WERI-Rb-1 (cell line): ENCODE measurements around the gene SAFB2.
"Not testable (repeated sequence)": the region's sequence is repeated elsewhere in the genome, so short reads cannot be mapped to it uniquely, and the experiment has no call there.

Source experiments
- DNase-seq: peaks from one replicate; pipeline ENCODE4 v3.0.0-alpha.2; 2020
- H3K27ac ChIP-seq: fragments of 250-450 bp; sonication (Bioruptor Pico); 2 replicates; pipeline ENCODE4 v1.5.1; 2020; ENCODE audit warnings: mild to moderate bottlenecking, moderate library complexity
- H3K27me3 ChIP-seq: fragments of 250-450 bp; sonication (Bioruptor Pico); 2 replicates; pipeline ENCODE4 v1.5.1; 2021; ENCODE audit warnings: mild to moderate bottlenecking, low read depth, moderate library complexity; ENCODE audit not compliant: insufficient read depth, severe bottlenecking
- H3K36me3 ChIP-seq: fragments of 250-450 bp; sonication (Bioruptor Pico); 2 replicates; pipeline ENCODE4 v1.5.1; 2020; ENCODE audit warnings: mild to moderate bottlenecking, moderate library complexity
- H3K4me3 ChIP-seq: 2 replicates; pipeline ENCODE4 v1.5.1; 2011; ENCODE audit warnings: low read depth, mild to moderate bottlenecking, control low read depth, low read length
- H3K9me3 ChIP-seq: fragments of 250-450 bp; sonication (Bioruptor Pico); 2 replicates; pipeline ENCODE4 v1.5.1; 2021; ENCODE audit warnings: mild to moderate bottlenecking, moderate library complexity; ENCODE audit not compliant: severe bottlenecking
- CTCF ChIP-seq: IDR thresholded peaks from 2 replicates; pipeline ENCODE4 v1.5.1; 2011; ENCODE audit warnings: low read depth, mild to moderate bottlenecking, control low read depth, inconsistent platforms, low read length

SAFB2 gene

DNA sequence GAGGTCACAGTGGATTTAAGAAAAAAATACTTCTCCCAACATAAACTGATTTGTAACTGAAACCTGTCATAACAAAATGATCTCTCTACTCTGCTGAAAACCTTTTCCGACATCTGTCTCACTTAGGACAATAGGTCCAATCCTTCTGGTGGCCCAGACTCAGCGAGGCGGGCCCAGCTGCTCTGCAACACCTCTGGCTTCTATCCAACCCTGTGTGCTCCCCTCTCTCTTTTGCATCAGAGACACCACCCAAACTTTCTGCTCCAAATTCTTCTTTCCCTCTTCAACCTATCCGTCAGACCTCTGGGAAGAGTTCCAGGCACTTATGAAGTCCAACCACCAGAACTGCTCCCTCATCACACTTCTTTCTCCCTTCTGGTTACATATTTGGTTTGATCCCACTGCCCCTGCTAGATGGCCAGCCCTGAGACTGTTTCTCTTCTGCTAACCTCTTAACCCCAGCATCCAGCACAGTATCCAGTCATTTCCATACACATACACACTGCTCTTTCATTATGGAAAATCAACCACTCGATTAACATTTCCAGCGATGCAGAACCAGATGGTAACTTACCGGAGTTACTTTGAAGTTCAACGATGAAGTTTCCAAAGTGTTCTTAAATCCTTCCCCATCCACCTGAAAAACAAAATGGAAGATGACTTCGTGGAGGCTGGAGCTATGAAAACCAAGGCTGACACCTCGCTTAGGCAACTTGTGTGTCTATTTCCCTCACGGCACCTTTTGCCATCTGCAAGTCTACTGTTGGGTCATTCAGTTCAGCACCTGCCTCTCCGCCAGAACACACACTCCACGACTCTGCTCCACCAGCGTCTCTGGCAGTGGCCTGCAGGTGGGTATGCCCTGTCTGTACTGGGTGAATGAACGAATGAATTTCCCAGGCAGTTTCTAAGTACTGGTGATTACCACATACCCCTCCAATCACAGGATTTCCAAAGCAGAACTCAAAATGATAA is 9.4 kb downstream of the SAFB2 start:
- no peak overlapping the region for H3K4me3 ChIP-seq
- DNase-seq: no peak
- peaks cover 86% of the 10 kb centered on the region for H3K36me3 ChIP-seq
- no peaks in the 10 kb centered on the region for H3K27me3 ChIP-seq
- no peak for TF ChIP-seq CTCF
- H3K27ac ChIP-seq: no peak overlapping the region
- no peaks in the 10 kb centered on the region for H3K9me3 ChIP-seq

DNA sequence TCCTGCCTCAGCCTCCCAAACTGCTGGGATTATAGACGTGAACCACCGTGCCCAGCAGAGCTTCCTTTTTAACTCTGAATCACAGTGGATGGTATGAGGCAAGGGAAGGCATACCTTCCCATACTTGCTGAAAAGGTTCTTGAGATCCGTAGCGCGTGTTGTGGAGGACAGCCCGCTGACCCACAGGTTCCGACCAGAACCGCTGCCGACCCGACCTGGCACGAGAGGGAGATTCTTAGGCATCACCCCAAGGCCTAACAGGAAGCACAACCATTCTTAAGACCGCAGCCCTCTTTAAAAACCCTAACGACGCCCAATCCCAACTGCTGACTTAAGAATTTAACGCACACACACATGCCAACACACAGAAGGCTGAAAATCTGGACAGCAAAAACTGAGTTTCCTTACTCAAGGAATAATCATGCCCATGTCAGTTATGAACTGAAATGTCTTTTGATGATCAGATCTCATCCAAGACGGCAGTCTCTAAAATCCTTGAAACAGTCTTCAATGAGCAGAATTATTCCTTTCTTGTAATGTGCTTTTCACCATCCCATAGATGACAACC is 12.6 kb downstream of the SAFB2 start:
- Histone ChIP-seq H3K36me3 (peaks cover 85% of the 10 kb centered on the region), H3K9me3 (no peaks in the 10 kb centered on the region), H3K27me3 (no peaks in the 10 kb centered on the region), H3K4me3 (no peak overlapping the region), H3K27ac (no peak overlapping the region)
- DNase-seq: no peak
- TF ChIP-seq CTCF: no peak

GRCh38 chr19:5608766-5609165 is 13.8 kb downstream of the SAFB2 start:
- not testable (repeated sequence) for H3K9me3 ChIP-seq, H3K4me3 ChIP-seq, H3K27me3 ChIP-seq, H3K27ac ChIP-seq, DNase-seq
- H3K36me3 ChIP-seq: peaks cover 84% of the 10 kb centered on the region

DNA sequence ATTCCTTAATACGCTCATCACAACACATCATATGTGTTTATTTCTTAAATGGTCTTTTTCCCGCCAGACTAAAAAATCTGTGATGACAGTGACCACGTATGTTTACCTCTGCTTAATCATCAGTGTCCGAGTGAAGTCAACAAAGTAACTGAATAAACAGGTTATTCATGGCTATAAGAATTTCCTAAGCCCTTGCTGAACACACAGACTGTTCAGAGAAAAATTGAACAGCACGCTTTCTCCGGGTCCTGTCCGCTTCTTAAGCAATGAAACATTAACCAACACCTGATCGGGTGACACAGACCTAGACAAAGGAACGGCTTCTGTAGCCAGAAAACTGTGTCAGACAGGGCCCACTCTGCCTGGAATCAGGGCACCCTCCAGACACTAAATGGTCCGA is 14.3 kb downstream of the SAFB2 start:
- no peaks in the 10 kb centered on the region for H3K9me3 ChIP-seq
- DNase-seq: no peak
- TF ChIP-seq CTCF: no peak
- H3K27me3 ChIP-seq: no peaks in the 10 kb centered on the region
- no peak overlapping the region for H3K27ac ChIP-seq
- H3K36me3 ChIP-seq: peaks cover 84% of the 10 kb centered on the region
- no peak overlapping the region for H3K4me3 ChIP-seq

- TF ChIP-seq CTCF: no peak
- Histone ChIP-seq H3K27me3 (no peaks in the 10 kb centered on the region), H3K9me3 (no peaks in the 10 kb centered on the region), H3K4me3 (no peak overlapping the region), H3K36me3 (peaks cover 84% of the 10 kb centered on the region), H3K27ac (no peak overlapping the region)
- DNase-seq: no peak
These were observed 15.0 kb downstream of the SAFB2 start for GRCh38 chr19:5607318-5608275.
